BJ (cell line): ENCODE data around the gene ACTL7B. TPM values are rescaled to one million over a fixed set of nuclear protein-coding genes. Genes with fewer than 3 reads are reported as not detected.

Experiments
- CTCF ChIA-PET: fragments of 350-600 bp; formaldehyde crosslinking; extraction: SDS; loops from one replicate; lab custom pipeline; 2021; ENCODE audit warnings: antibody characterized with exemption, inconsistent platforms; lab: Yijun Ruan, JAX
- POLR2A ChIA-PET: fragments of 300-600 bp; sonication (Branson Sonifier 250); formaldehyde crosslinking; extraction: SDS; loops from one replicate; lab custom pipeline; 2021; ENCODE audit warnings: antibody characterized with exemption; lab: Charles Lee
- DNase-seq: peaks from one replicate; pipeline ENCODE4 v3.0.0-alpha.2; 2011; ENCODE audit warnings: low read depth
- H3K27me3 ChIP-seq: 2 replicates; pipeline ENCODE4 v1.6.0; 2011; ENCODE audit warnings: low read length; ENCODE audit not compliant: control insufficient read depth, insufficient read depth
- H3K36me3 ChIP-seq: 2 replicates; pipeline ENCODE4 v1.5.1; 2011; ENCODE audit warnings: low read length; ENCODE audit not compliant: control insufficient read depth, insufficient read depth
- H3K4me3 ChIP-seq: 2 replicates; pipeline ENCODE4 v1.5.1; 2011; ENCODE audit warnings: low read depth, mild to moderate bottlenecking, control low read depth, low read length
- CTCF ChIP-seq: IDR thresholded peaks from 2 replicates; pipeline ENCODE4 v1.5.1; 2011; ENCODE audit warnings: low read depth, mild to moderate bottlenecking, control low read depth, inconsistent platforms, low read length, moderate library complexity; ENCODE audit not compliant: insufficient read depth
- polyA plus RNA-seq: library from polyadenylated mRNA; depleted of rRNA; stranded (reverse); fragments of >200 nt; gene quantifications from 2 replicates; pipeline ENCODE4 v1.2.3, GENCODE V29; 2011

The ACTL7B gene
- polyA plus RNA-seq, 1 experiment = not detected

DNA sequence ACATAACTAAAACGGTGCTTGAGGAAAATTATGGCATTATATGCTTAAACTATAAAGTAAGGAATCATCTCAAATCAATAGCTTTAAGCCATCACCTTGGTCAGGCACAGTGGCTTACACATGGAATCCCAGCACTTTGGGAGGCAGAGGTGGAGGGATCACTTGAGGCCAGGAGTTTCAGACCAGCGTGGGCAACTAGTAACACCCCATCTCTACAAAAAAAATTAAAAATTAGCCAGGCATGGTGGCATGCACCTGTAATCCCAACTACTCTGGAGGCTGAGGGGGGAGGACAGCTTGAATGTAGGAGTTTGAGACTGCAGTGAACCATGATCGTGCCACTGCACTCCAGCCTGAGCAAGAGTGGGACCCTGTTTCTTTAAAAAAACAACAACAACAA is 28.9 kb upstream of the ACTL7B start:
- Histone ChIP-seq H3K27me3 (no peaks in the 10 kb centered on the region), H3K4me3 (no peak overlapping the region), H3K36me3 (peaks cover 5% of the 10 kb centered on the region)
- no peak for DNase-seq
- POLR2A ChIA-PET = no interaction called here
- no peak for TF ChIP-seq CTCF
- CTCF ChIA-PET = interaction anchor here (0.6 kb wide), 1 partner anchor 1344 kb away, joined by 4 read pairs; no protein-coding TSS in a partner anchor

DNA sequence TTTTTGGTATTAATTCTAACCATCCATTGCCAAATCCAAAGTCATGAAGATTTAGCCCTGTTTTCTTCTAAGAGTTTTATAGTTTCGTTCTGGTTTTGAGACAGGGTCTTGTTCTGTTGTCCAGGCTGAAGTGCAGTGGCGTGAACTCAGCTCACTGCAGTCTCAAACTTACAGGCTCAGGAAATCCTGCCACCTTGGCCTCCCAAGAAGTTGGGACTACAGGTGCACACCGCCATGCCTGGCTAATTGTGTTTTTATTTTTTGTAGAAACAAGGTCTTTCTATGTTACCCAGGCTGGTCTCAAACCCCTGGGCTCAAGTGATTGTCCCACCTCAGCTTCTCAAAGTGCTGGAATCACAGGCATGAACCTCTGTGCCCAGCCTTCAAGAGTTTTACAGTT is 27.3 kb upstream of the ACTL7B start:
- ChIA-PET CTCF (no interaction called here), POLR2A (interaction anchor here (0.7 kb wide), 1 partner anchor 21 kb away, joined by 10 read pairs; no protein-coding TSS in a partner anchor)
- DNase-seq = no peak
- peaks cover 10% of the 10 kb centered on the region for H3K36me3 ChIP-seq
- H3K27me3 ChIP-seq = no peaks in the 10 kb centered on the region
- no peak overlapping the region for H3K4me3 ChIP-seq
- no peak for TF ChIP-seq CTCF

DNA sequence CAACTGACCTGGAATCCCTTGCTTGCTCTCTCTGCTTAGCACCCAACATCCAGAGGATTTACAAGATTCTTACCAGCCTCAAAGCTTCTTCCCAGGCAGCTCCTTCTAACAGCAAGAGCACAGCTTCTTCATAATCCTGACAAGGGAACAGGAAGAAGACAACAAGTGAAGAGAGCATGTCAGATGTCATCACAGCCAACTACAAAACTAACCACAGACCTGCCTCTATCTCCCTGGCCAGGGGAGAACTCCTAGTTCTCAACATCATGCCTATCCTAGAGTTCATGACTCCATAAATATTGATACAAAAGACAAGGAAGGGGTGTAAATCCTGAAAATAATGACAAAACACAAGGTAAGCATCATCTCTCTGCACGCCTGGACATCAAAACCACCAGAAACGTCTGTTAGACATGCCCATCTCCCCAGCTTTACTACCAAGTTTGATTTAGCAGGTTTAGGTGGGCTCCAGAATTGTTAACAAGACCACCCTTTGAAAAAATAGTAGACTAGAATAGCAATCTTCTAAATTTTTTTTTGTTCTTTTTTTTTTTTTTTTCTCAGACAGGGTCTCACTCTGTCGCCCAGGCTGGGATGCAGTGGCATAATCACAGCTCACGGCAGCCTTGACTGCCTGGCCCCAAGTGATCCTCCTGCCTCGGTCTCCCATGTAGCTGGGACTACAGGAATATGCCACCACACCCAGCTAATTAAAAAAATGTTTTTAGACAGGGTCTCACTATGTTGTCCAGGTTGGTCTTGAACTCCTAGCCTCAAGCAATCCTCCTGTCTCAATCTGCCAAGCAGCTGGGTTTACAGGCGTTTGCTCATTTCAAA is 26.5 kb upstream of the ACTL7B start:
- ChIA-PET POLR2A (no interaction called here), CTCF (no interaction called here)
- no peak for DNase-seq
- peaks cover 10% of the 10 kb centered on the region for H3K36me3 ChIP-seq
- no peaks in the 10 kb centered on the region for H3K27me3 ChIP-seq
- H3K4me3 ChIP-seq = no peak overlapping the region
- TF ChIP-seq CTCF = no peak

DNA sequence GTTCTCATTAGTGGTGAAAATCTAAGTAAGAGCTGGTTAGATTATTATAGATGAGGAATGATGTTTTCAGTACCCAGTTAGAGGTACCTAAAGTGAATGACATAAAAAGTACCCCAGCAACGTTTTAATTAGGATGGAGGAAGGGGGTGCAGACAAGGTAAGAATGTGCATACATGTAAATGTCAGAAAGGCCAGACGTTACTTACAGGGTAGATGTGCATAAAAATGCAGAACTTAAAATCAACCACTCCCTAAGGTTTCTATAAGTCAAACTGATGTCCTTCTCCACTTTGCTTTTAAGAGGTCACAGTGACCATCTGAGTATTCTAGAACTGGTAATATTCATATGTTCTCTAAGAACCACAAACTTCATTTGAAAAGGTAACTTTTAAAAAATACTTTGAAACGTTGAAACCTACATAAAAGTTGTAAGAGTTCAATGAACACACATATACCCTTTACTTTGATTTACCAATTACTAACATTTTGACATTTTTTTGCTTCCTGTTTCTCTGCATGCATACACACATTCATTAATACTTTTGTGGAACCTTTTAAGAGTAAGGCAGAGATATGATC is 25.0 kb upstream of the ACTL7B start:
- POLR2A ChIA-PET = no interaction called here

More for the DNA sequence above, 25.0 kb upstream of the ACTL7B start:
- no peak for DNase-seq
- peaks cover 14% of the 10 kb centered on the region for H3K36me3 ChIP-seq
- TF ChIP-seq CTCF = no peak
- H3K4me3 ChIP-seq = no peak overlapping the region
- H3K27me3 ChIP-seq = no peaks in the 10 kb centered on the region
- CTCF ChIA-PET = no interaction called here
